ENCODE data around the gene FGFBP2. TPM values are rescaled to one million over a fixed set of nuclear protein-coding genes. Genes with fewer than 3 reads are reported as not detected.

The FGFBP2 gene
- total RNA-seq, 1 donor from 2014 or later, result not detected

DNA sequence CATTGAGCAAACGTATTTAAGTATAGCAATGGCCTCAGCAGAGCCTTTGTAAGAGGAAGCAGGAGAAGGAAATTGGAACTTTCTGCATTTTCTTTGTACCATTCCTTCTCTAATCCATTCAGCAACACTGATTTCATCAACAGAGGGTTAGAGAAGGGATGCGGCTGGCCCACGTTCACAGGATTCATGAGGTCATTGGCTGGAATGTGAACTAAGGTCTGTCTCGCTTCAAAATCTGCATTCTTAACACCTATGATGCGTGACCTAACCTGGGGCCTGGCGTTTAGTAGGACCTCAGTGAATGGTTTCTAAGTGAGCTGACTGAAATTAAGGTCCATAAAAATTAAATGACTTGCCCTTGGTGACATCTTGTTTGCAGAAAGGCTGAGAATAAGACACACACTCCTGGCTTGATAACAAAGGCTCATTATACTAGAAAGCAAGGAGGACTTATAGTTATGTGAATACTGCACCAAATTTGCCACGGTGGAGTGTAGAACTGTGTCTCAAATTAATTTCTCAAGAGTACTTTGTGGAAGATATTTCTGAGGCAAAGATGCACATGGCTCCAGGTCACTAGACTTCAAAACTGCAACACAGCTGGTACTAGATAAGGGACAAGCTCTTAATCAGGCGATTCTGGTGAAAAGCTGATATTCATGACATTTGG lies 49.9 kb downstream of the FGFBP2 start:
- no peak overlapping the region for H3K27ac Mint-ChIP-seq (ENCODE audit: unreplicated experiment)
- H3K9me3 Mint-ChIP-seq (ENCODE audit: unreplicated experiment), result peaks cover 4% of the 10 kb centered on the region
- no peaks in the 10 kb centered on the region for H3K36me3 Mint-ChIP-seq (ENCODE audit: low read depth, unreplicated experiment)
- H3K4me3 Mint-ChIP-seq (ENCODE audit: unreplicated experiment), result no peak overlapping the region
- H3K4me1 Mint-ChIP-seq (ENCODE audit: unreplicated experiment), result no peaks in the 10 kb centered on the region
- TF ChIP-seq, protein P1, sequence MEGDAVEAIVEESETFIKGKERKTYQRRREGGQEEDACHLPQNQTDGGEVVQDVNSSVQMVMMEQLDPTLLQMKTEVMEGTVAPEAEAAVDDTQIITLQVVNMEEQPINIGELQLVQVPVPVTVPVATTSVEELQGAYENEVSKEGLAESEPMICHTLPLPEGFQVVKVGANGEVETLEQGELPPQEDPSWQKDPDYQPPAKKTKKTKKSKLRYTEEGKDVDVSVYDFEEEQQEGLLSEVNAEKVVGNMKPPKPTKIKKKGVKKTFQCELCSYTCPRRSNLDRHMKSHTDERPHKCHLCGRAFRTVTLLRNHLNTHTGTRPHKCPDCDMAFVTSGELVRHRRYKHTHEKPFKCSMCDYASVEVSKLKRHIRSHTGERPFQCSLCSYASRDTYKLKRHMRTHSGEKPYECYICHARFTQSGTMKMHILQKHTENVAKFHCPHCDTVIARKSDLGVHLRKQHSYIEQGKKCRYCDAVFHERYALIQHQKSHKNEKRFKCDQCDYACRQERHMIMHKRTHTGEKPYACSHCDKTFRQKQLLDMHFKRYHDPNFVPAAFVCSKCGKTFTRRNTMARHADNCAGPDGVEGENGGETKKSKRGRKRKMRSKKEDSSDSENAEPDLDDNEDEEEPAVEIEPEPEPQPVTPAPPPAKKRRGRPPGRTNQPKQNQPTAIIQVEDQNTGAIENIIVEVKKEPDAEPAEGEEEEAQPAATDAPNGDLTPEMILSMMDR (IDR thresholded peaks at IDR 0.05; ENCODE audit: unreplicated experiment), result no peak
- DNase-seq (ENCODE audit: low spot score), result no peak
- no peaks in the 10 kb centered on the region for H3K27me3 Mint-ChIP-seq (ENCODE audit: unreplicated experiment)

DNA sequence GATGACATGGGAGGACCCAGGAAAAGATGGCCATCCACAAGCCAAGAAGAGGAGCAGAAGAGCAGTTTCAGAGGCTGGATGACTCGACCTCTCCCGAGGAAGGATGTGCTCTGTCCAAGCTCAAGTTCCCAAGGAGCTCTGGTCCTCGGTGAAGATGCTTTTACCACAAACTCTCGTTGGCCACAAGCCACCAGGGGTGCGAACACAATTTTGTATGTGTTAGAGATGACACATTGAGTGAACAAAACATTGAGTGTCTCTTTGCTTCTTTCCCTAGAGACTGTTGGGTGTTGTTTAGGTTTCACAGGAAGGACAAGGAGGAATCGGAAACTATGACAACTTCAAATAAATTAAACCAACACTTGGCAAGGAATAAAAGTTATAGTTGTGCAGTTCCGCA lies 50.7 kb downstream of the FGFBP2 start:
- Mint-ChIP-seq H3K4me3 (ENCODE audit: unreplicated experiment) (no peak overlapping the region), H3K36me3 (ENCODE audit: low read depth, unreplicated experiment) (no peaks in the 10 kb centered on the region), H3K4me1 (ENCODE audit: unreplicated experiment) (no peaks in the 10 kb centered on the region), H3K27ac (ENCODE audit: unreplicated experiment) (no peak overlapping the region), H3K27me3 (ENCODE audit: unreplicated experiment) (no peaks in the 10 kb centered on the region), H3K9me3 (ENCODE audit: unreplicated experiment) (peaks cover 4% of the 10 kb centered on the region)
- TF ChIP-seq, protein P1 (IDR thresholded peaks at IDR 0.05; ENCODE audit: unreplicated experiment), result no peak
- DNase-seq (ENCODE audit: low spot score), result no peak

Other genes starting within 250 kb of the FGFBP2 start
- gene CD38, start 184.8 kb downstream of the FGFBP2 start, total RNA-seq (ENCODE audit: unreplicated experiment), result 0.15 TPM
- not detected for gene FGFBP1, start 24.4 kb downstream of the FGFBP2 start, total RNA-seq (ENCODE audit: unreplicated experiment)
- gene PROM1, start 120.8 kb upstream of the FGFBP2 start, total RNA-seq (ENCODE audit: unreplicated experiment), result 12.2 TPM

Measured in endothelial cell (in vitro differentiated cells).